SK-N-SH treated with all-trans-retinoic acid at 6 μM for 48 hours (cell line): ENCODE results near the gene SPCS2.

ENCODE experiments used
- BACH2 ChIP-seq: fragments of 250-450 bp; sonication (Bioruptor Pico); IDR thresholded peaks from 2 replicates; pipeline ENCODE4 v1.9.0; 2021; ENCODE audit warnings: mild to moderate bottlenecking, borderline replicate concordance
- CREB5 ChIP-seq: fragments of 250-450 bp; sonication (Bioruptor Pico); IDR thresholded peaks from 2 replicates; pipeline ENCODE4 v1.5.1; 2020; ENCODE audit warnings: low read depth, mild to moderate bottlenecking, moderate library complexity
- CSRNP3 ChIP-seq: fragments of 250-450 bp; sonication (Bioruptor Pico); IDR thresholded peaks from 2 replicates; pipeline ENCODE4 v1.5.1; 2021; ENCODE audit warnings: mild to moderate bottlenecking, moderate library complexity
- GLIS3 ChIP-seq: fragments of 250-450 bp; sonication (Bioruptor Pico); IDR thresholded peaks from 2 replicates; pipeline ENCODE4 v1.5.0; 2020; ENCODE audit warnings: mild to moderate bottlenecking, moderate library complexity
- OSR1 ChIP-seq: fragments of 250-450 bp; sonication (Bioruptor Pico); IDR thresholded peaks from 2 replicates; pipeline ENCODE4 v1.8.0; 2022; ENCODE audit warnings: moderate library complexity, mild to moderate bottlenecking, inconsistent platforms
- PPARA ChIP-seq: fragments of 250-450 bp; sonication (Bioruptor Pico); IDR thresholded peaks from 2 replicates; pipeline ENCODE4 v1.5.0; 2020; ENCODE audit warnings: mild to moderate bottlenecking, borderline replicate concordance
- RARB ChIP-seq: fragments of 250-450 bp; sonication (Bioruptor Pico); IDR thresholded peaks from 2 replicates; pipeline ENCODE4 v1.8.0; 2021; ENCODE audit warnings: mild to moderate bottlenecking, moderate library complexity
- SNAI2 ChIP-seq: fragments of 250-450 bp; sonication (Bioruptor Pico); IDR thresholded peaks from 2 replicates; pipeline ENCODE4 v1.5.0; 2020; ENCODE audit warnings: mild to moderate bottlenecking, moderate library complexity
- ZFP3 ChIP-seq: fragments of 250-450 bp; sonication (Bioruptor Pico); IDR thresholded peaks from 2 replicates; pipeline ENCODE4 v1.5.0; 2020; ENCODE audit warnings: mild to moderate bottlenecking, moderate library complexity
- TF ChIP-seq, protein P1 (sequence below): fragments of 250-450 bp; sonication (Bioruptor Pico); IDR thresholded peaks from 2 replicates; pipeline ENCODE4 v1.8.0; 2020; ENCODE audit warnings: mild to moderate bottlenecking, moderate library complexity, borderline replicate concordance
- TF ChIP-seq, protein P2 (sequence below): fragments of 250-450 bp; sonication (Bioruptor Pico); IDR thresholded peaks from 2 replicates; pipeline ENCODE4 v1.5.0; 2020; ENCODE audit warnings: mild to moderate bottlenecking, moderate library complexity

DNA sequence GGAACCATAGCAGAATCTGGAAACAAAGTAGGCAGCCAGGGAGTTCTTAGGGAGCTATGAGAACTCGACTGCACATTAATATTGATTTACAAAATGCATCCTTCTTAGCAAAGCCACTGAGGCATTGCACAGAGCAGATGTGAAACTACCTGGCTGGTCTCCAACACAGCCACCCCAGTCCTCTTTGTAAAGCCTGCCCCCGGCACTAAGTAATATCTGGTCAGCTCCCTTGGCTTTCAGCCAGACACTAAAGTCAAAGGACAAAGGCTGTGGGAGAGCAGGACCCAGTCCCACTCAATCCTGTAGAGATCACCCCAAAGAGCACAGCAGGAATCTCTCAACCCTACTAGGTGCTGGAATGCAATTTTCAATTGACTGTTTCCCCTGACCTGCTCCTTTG, 13.0 kb upstream of the SPCS2 start:
- TF ChIP-seq RARB (no peak), CREB5 (no peak), BACH2 (CRISPR knock-in tag) (no peak), CSRNP3 (CRISPR knock-in tag) (no peak), OSR1 (no peak), PPARA (no peak), ZFP3 (CRISPR knock-in tag) (no peak), GLIS3 (no peak), SNAI2 (CRISPR knock-in tag) (no peak)
- TF ChIP-seq, protein P1, sequence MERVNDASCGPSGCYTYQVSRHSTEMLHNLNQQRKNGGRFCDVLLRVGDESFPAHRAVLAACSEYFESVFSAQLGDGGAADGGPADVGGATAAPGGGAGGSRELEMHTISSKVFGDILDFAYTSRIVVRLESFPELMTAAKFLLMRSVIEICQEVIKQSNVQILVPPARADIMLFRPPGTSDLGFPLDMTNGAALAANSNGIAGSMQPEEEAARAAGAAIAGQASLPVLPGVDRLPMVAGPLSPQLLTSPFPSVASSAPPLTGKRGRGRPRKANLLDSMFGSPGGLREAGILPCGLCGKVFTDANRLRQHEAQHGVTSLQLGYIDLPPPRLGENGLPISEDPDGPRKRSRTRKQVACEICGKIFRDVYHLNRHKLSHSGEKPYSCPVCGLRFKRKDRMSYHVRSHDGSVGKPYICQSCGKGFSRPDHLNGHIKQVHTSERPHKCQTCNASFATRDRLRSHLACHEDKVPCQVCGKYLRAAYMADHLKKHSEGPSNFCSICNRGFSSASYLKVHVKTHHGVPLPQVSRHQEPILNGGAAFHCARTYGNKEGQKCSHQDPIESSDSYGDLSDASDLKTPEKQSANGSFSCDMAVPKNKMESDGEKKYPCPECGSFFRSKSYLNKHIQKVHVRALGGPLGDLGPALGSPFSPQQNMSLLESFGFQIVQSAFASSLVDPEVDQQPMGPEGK, result no peak
- TF ChIP-seq, protein P2, sequence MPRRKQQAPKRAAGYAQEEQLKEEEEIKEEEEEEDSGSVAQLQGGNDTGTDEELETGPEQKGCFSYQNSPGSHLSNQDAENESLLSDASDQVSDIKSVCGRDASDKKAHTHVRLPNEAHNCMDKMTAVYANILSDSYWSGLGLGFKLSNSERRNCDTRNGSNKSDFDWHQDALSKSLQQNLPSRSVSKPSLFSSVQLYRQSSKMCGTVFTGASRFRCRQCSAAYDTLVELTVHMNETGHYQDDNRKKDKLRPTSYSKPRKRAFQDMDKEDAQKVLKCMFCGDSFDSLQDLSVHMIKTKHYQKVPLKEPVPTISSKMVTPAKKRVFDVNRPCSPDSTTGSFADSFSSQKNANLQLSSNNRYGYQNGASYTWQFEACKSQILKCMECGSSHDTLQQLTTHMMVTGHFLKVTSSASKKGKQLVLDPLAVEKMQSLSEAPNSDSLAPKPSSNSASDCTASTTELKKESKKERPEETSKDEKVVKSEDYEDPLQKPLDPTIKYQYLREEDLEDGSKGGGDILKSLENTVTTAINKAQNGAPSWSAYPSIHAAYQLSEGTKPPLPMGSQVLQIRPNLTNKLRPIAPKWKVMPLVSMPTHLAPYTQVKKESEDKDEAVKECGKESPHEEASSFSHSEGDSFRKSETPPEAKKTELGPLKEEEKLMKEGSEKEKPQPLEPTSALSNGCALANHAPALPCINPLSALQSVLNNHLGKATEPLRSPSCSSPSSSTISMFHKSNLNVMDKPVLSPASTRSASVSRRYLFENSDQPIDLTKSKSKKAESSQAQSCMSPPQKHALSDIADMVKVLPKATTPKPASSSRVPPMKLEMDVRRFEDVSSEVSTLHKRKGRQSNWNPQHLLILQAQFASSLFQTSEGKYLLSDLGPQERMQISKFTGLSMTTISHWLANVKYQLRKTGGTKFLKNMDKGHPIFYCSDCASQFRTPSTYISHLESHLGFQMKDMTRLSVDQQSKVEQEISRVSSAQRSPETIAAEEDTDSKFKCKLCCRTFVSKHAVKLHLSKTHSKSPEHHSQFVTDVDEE, result no peak
